Middle frontal gyrus (tissue), 1 donor: Measurements from ENCODE around the gene ZPBP.
"Not testable (repeated sequence)": the region's sequence is repeated elsewhere in the genome, so short reads cannot be mapped to it uniquely, and the experiment has no call there.

ENCODE experiments used
- DNase-seq: peaks from one replicate; pipeline ENCODE4 v3.0.0-alpha.2; 2015; ENCODE audit warnings: low spot score; ENCODE audit errors: extremely low spot score

ZPBP gene

DNA sequence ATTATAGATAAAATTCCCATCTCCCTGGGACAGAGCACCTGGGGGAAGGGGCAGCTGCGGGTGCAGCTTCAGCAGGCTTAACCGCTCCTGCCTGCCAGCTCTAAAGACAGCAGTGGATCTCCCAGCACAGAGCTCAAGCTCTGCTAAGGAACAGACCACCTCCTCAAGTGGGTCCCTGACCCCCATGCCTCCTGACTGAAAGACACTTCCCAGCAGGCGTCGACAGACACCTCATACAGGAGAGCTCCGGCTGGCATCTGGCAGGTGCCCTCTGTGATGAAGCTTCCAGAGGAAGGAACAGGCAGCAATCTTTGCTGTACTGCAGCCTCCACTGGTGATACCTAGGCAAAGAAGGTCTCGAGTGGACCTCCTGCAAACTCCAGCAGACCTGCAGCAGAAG is 51.9 kb downstream of the ZPBP start:
- DNase-seq, result not testable (repeated sequence)

GRCh38 chr7:50037086-50037485 is 56.0 kb downstream of the ZPBP start:
- no peak for DNase-seq

DNA sequence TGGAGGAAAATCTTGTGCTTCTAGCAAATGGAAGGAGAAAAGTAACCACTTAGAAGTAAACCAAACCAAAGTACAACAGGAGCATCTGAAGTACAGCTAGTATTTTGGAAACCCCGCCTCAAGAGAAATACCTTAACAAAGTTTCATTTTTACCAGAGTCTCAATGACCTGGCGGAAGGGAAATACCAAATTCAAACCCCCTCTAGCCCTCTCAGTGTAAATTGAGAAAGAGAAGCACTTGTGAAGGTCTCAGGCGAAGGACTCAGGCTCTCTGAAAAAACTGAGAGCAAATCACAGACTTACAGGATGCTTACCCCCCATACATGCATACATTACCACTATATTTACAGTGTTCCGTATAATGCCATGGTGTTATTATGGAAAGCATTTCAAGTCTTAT is 70.1 kb downstream of the ZPBP start:
- DNase-seq, result no peak

- no peak for DNase-seq
Measured at GRCh38 chr7:50022451-50022850, 70.6 kb downstream of the ZPBP start.

GRCh38 chr7:49995681-49996080 is 97.4 kb downstream of the ZPBP start:
- DNase-seq, result no peak

GRCh38 chr7:49986191-49986590 is 106.9 kb downstream of the ZPBP start:
- DNase-seq, result no peak

DNA sequence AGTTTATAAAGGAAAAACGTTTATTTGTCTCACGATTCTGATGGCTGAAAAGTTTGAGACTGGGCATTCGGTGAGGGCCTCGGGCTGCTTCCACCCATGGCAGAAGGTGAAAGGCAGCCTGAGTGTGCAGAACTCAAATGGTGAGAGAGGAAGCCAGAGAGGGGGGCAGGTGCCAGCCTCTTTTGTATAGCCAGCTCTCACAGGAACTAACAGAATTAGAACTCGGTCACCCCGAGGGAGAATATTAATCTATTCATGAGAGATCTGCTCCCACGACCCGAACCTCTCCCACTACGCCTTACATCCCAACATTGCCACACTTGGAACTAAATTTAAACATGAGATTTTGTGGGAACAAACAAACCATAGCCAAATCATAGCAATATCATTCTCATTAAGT is 112.6 kb downstream of the ZPBP start:
- no peak for DNase-seq

- no peak for DNase-seq
Measured at GRCh38 chr7:49976238-49976637, 116.8 kb downstream of the ZPBP start.

DNA sequence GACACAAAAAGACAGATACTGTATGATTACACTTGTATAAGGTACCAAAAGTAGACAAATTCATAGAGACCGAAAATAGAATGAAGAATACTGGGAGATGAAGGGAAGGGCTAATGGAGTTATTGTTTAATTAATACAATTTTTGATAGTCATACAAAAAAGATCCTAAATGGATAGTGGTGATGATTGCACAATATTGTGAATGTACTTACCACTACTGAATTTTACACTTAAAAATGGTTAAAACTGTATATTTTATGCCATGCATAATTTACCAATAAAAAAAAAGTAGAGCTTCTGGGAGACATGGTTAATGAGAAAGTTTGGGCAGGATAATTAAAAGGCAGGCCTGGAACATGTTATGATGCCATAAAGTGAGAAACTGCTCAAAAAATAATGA is 119.0 kb downstream of the ZPBP start:
- DNase-seq, result no peak

GRCh38 chr7:49937608-49938007 is 155.4 kb downstream of the ZPBP start:
- no peak for DNase-seq

GRCh38 chr7:49931627-49932026 is 161.4 kb downstream of the ZPBP start:
- DNase-seq, result no peak

DNA sequence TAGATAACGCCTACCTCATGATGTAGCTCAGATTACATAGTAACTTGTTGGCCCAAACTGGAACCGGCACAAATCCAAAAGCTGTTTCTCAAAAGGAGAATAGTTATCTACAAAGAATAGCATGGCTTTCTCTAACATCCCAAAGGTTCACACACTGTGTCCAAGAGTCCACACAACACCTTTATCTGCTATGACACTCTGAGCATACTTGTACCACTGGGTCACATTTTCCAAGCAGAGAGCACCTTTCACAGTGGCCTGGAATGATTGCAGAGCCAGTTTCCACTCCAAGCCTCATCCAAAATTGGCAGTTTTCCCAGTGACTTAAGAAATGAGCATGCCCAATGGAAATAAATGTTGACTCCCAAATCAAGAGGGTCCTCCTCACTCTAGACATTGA is 164.3 kb downstream of the ZPBP start:
- DNase-seq, result no peak

GRCh38 chr7:49927631-49928030 is 165.4 kb downstream of the ZPBP start:
- DNase-seq, result no peak

DNA sequence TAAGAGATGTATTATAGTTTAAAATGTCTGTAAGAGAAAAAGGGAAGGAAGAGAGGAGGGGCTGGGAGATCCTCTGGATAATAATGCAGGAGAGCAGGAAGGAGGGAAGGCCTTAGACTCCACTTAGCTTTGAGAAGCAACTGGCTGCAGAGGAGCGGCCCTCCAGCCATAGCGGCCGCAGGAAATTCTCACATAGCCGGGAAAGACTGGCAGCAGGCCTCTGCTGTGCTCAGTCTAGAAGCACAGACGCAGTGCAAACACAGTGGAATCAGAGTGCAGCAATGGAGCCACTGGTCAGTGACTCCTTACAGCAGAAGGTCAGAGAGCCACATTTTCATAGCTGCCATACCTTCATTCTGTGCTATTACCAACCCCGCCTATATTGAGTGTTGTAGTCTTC is 166.3 kb downstream of the ZPBP start:
- no peak for DNase-seq

GRCh38 chr7:49911909-49912308 is 181.1 kb downstream of the ZPBP start:
- no peak for DNase-seq

GRCh38 chr7:49894543-49894942 is 198.5 kb downstream of the ZPBP start:
- no peak for DNase-seq

GRCh38 chr7:49893131-49893530 is 199.9 kb downstream of the ZPBP start:
- no peak for DNase-seq

GRCh38 chr7:49892481-49892880 is 200.6 kb downstream of the ZPBP start:
- DNase-seq, result no peak
